ENCODE data around the gene SPOCK2. TPM values are rescaled to one million over a fixed set of nuclear protein-coding genes. Genes with fewer than 3 reads are reported as not detected.

The SPOCK2 gene
- polyA plus RNA-seq, 1 donor from 2014 or later: 5.6 TPM

GRCh38 chr10:72096115-72097000, 8.0 kb upstream of the SPOCK2 start:
- H3K9ac ChIP-seq (ENCODE audit: low read length): no peak overlapping the region
- H3K79me2 ChIP-seq (replicated peaks; ENCODE audit: insufficient read depth, low read length): no peaks in the 10 kb centered on the region
- H3K9me2 ChIP-seq (ENCODE audit: insufficient read depth, low read length): no peaks in the 10 kb centered on the region
- no peak overlapping the region for H3K27ac ChIP-seq (ENCODE audit: low read length)
- H2AFZ ChIP-seq (ENCODE audit: low read depth, low read length): no peak overlapping the region
- no peaks in the 10 kb centered on the region for H3K27me3 ChIP-seq (ENCODE audit: insufficient read depth, low read depth, low read length)
- TF ChIP-seq MXI1 (conservative IDR thresholded peaks at IDR 0.05; ENCODE audit: poor library complexity, severe bottlenecking) (no peak), RAD21 (conservative IDR thresholded peaks at IDR 0.05) (no peak), EZH2 (IDR thresholded peaks at IDR 0.05; ENCODE audit: borderline replicate concordance, insufficient read depth, low read length, poor library complexity, severe bottlenecking) (no peak), REST (IDR thresholded peaks at IDR 0.05; ENCODE audit: borderline replicate concordance) (no peak), SMC3 (conservative IDR thresholded peaks at IDR 0.05; ENCODE audit: poor library complexity) (no peak), EP300 (conservative IDR thresholded peaks at IDR 0.05; ENCODE audit: poor library complexity, severe bottlenecking) (no peak), TAF1 (IDR thresholded peaks at IDR 0.05; ENCODE audit: low read depth) (no peak), POLR2AphosphoS5 (IDR thresholded peaks at IDR 0.05) (no peak), CTCF (IDR thresholded peaks at IDR 0.05; ENCODE audit: poor library complexity, severe bottlenecking) (no peak)
- no peak overlapping the region for H3K4me3 ChIP-seq (ENCODE audit: low read length)
- H3K4me2 ChIP-seq (ENCODE audit: low read length): no peak overlapping the region
- H3K36me3 ChIP-seq (ENCODE audit: insufficient read depth, low read length): peaks cover 12% of the 10 kb centered on the region
- H3K9me3 ChIP-seq (ENCODE audit: low read length): no peaks in the 10 kb centered on the region
- no peaks in the 10 kb centered on the region for H4K20me1 ChIP-seq (ENCODE audit: insufficient read depth)
- H3F3A ChIP-seq (ENCODE audit: insufficient read depth, low read length, poor library complexity, severe bottlenecking): peaks cover 2% of the 10 kb centered on the region

GRCh38 chr10:72095195-72095594, 6.8 kb upstream of the SPOCK2 start:
- no peaks in the 10 kb centered on the region for H3K9me2 ChIP-seq (ENCODE audit: insufficient read depth, low read length)
- H3K4me2 ChIP-seq (ENCODE audit: low read length): no peak overlapping the region
- peaks cover 2% of the 10 kb centered on the region for H3F3A ChIP-seq (ENCODE audit: insufficient read depth, low read length, poor library complexity, severe bottlenecking)
- H3K36me3 ChIP-seq (ENCODE audit: insufficient read depth, low read length): peaks cover 12% of the 10 kb centered on the region
- H3K9ac ChIP-seq (ENCODE audit: low read length): no peak overlapping the region
- H2AFZ ChIP-seq (ENCODE audit: low read depth, low read length): no peak overlapping the region
- no peak for TF ChIP-seq CTCF (IDR thresholded peaks at IDR 0.05; ENCODE audit: poor library complexity, severe bottlenecking)
- TF ChIP-seq EP300 (conservative IDR thresholded peaks at IDR 0.05; ENCODE audit: poor library complexity, severe bottlenecking): no peak
- TF ChIP-seq REST (IDR thresholded peaks at IDR 0.05; ENCODE audit: borderline replicate concordance): no peak
- no peak for TF ChIP-seq EZH2 (IDR thresholded peaks at IDR 0.05; ENCODE audit: borderline replicate concordance, insufficient read depth, low read length, poor library complexity, severe bottlenecking)
- no peak for TF ChIP-seq MXI1 (conservative IDR thresholded peaks at IDR 0.05; ENCODE audit: poor library complexity, severe bottlenecking)
- TF ChIP-seq SMC3 (conservative IDR thresholded peaks at IDR 0.05; ENCODE audit: poor library complexity): no peak
- no peak for TF ChIP-seq POLR2AphosphoS5 (IDR thresholded peaks at IDR 0.05)
- no peak for TF ChIP-seq RAD21 (conservative IDR thresholded peaks at IDR 0.05)
- no peak for TF ChIP-seq TAF1 (IDR thresholded peaks at IDR 0.05; ENCODE audit: low read depth)
- no peaks in the 10 kb centered on the region for H3K9me3 ChIP-seq (ENCODE audit: low read length)
- H4K20me1 ChIP-seq (ENCODE audit: insufficient read depth): no peaks in the 10 kb centered on the region
- H3K79me2 ChIP-seq (replicated peaks; ENCODE audit: insufficient read depth, low read length): no peaks in the 10 kb centered on the region
- H3K27ac ChIP-seq (ENCODE audit: low read length): no peak overlapping the region
- no peak overlapping the region for H3K4me3 ChIP-seq (ENCODE audit: low read length)
- H3K27me3 ChIP-seq (ENCODE audit: insufficient read depth, low read depth, low read length): peaks cover 4% of the 10 kb centered on the region
